ENCODE data around the gene GGTLC1. TPM values are rescaled to one million over a fixed set of nuclear protein-coding genes. Genes with fewer than 3 reads are reported as not detected.
"Not testable (repeated sequence)": the region's sequence is repeated elsewhere in the genome, so short reads cannot be mapped to it uniquely, and the experiment has no call there.

The GGTLC1 gene
- total and polyA plus RNA-seq, 8 donors, result not detected

- Histone ChIP-seq H3K27ac (no peak overlapping the region), H3K4me3 (no peak overlapping the region), H3K36me3 (no peaks in the 10 kb centered on the region), H3K9me3 (no peaks in the 10 kb centered on the region), H3K27me3 (peaks cover 0 to 9% (median 0%) of the 10 kb centered on the region in 3 donors), H3K4me1 (no peaks in the 10 kb centered on the region)
- no peak for DNase-seq
- TF ChIP-seq CTCF (IDR thresholded peaks at IDR 0.05), result no peak
- no peak for TF ChIP-seq EP300 (IDR thresholded peaks at IDR 0.05)
- TF ChIP-seq POLR2A (IDR thresholded peaks at IDR 0.05), result no peak
- TF ChIP-seq POLR2AphosphoS5 (IDR thresholded peaks at IDR 0.05), result no peak
- intact Hi-C loops (cut with DNase I; ENCODE audit: low total_unique reads), result no loop called here
- 67 to 81% (median 73%) methylated on average over 4 of the region's 4 CpGs for WGBS, 5 donors
These were observed 10.3 kb upstream of the GGTLC1 start for GRCh38 chr20:23998844-23999243.

DNA sequence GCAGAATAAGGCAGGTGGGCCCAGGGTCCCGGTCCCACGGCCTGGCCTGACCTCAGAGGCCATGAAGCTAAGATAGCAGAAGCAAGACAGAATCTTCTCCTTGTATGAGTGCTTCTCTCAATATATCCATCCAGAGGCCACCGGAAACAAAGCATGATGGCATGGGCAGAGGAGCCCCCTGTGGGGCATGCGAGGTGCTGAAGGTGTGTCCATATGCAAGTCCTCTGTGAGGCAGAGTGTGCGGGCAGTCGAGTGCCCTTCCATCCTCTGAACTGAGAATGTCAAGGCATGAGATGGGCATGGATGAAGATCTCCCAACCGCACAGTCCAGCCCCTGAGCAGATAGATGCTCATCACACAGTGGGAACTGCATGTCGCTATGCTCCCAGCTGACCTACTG lies 9.8 kb upstream of the GGTLC1 start:
- H3K27ac ChIP-seq, result no peak overlapping the region
- 77 to 89% (median 86%) methylated on average over 8 of the region's 8 CpGs for WGBS, 5 donors
- no peaks in the 10 kb centered on the region for H3K9me3 ChIP-seq
- no peaks in the 10 kb centered on the region for H3K4me1 ChIP-seq
- DNase-seq, result no peak
- H3K27me3 ChIP-seq, result peaks cover 0 to 9% (median 0%) of the 10 kb centered on the region in 3 donors
- H3K36me3 ChIP-seq, result no peaks in the 10 kb centered on the region
- intact Hi-C loops (cut with DNase I; ENCODE audit: low total_unique reads), result no loop called here
- TF ChIP-seq POLR2AphosphoS5 (IDR thresholded peaks at IDR 0.05) (no peak), CTCF (IDR thresholded peaks at IDR 0.05) (no peak), EP300 (IDR thresholded peaks at IDR 0.05) (no peak), POLR2A (IDR thresholded peaks at IDR 0.05) (no peak)
- no peak overlapping the region for H3K4me3 ChIP-seq

DNA sequence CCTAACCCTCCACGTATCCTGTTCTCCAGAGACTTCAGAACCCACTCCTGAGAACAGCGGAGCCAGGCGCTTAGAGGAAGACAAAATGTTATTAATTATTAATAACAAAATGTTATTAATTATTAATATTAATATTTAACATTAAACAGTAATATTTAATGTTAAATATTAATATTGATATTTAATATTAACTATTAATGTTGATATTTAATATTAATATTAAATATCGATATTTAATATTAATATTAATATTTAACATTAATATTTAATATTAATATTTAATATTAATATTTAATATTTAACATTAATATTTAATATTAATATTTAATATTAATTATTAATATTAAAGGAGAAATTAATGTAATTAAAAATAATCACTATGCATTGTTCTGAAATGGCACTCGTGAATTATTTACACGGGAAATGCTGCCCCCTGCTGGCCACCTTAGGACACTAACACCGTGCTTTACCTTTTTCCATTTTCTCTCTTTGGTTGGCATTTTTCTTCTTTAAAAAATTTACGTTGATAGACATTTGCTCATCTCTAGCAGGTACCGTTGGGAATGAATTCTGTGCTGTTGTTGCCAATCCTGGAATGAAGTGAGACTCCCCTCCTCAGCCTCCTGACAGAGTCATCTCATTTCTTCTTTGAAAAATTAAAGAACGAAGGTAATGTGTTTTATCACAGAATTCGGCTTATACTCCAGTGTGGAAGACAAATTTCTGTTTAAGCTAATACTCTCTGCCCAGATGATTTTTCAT lies 7.5 kb upstream of the GGTLC1 start:
- WGBS, 5 donors, result 47 to 51% (median 50%) methylated on average over 11 of the region's 11 CpGs

DNA sequence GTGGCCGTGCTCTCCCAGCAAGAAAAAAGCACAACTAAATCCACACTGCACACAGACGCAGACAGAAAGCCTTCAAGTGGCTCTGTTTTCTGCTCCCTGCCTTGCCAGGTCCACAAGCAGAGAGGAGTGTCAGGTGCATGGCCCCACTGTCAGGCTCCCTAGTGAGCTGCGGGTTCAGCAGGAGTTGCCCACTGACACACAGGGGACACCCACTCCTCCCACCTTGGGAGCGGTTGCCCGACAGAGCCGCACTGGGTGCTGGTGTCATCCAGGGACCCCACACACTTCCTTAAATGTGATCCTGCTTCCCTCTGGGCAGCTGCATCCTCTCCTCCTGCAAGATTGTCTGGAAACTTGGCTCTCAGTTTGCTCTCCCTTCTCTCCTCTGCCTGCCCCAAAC lies 6.7 kb upstream of the GGTLC1 start:
- 83 to 94% (median 90%) methylated on average over 2 to 6 of the region's 6 CpGs for WGBS, 5 donors
- H3K27ac ChIP-seq; intact Hi-C loops (cut with DNase I; ENCODE audit: low total_unique reads); H3K36me3 ChIP-seq; H3K9me3 ChIP-seq; DNase-seq; H3K27me3 ChIP-seq; H3K4me1 ChIP-seq; H3K4me3 ChIP-seq: not testable (repeated sequence)

More for the DNA sequence above, 7.5 kb upstream of the GGTLC1 start:
- Histone ChIP-seq H3K4me3 (no peak overlapping the region), H3K27ac (no peak overlapping the region), H3K9me3 (no peaks in the 10 kb centered on the region), H3K27me3 (peaks cover 0 to 9% (median 0%) of the 10 kb centered on the region in 3 donors), H3K36me3 (no peaks in the 10 kb centered on the region), H3K4me1 (no peaks in the 10 kb centered on the region)
- TF ChIP-seq CTCF (IDR thresholded peaks at IDR 0.05) (peak in 5 of 7 experiments; percentile 19 to 94 (median 72)), EP300 (IDR thresholded peaks at IDR 0.05) (no peak), POLR2AphosphoS5 (IDR thresholded peaks at IDR 0.05) (no peak), POLR2A (IDR thresholded peaks at IDR 0.05) (no peak)
- peak; percentile 59 to 76 for DNase-seq
- intact Hi-C loops (cut with DNase I; ENCODE audit: low total_unique reads), result no loop called here

DNA sequence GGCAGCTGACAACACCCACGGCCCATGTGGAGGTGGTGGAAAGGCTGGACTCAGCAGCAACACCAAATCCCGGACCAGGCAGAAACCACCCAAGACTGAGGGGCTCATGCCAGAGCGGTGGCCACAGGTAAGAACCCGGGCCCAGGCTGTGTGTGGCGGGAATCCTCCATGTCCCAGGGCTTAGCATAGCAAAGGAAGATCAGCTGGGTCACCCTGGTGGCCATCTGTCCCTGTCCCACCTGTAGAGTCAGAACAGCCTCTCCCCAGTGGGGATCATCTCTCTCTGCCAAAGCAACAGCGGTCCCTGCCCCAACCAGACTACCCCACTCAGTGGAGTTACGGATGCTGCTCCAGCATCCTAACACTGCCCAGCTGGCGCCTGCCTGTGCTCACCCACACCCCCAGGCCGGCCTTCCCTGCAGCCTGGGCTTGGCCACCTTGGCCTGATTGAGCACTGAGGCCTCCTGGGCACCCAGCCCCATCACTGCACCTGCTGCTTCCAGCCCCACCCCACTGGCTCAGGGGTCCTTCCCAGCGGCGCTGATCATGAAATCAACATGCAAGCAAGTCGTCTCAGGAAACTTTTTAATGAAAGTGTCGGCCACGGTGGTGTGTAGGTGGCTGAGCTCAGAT lies 5.5 kb upstream of the GGTLC1 start:
- H3K4me1 ChIP-seq; H3K36me3 ChIP-seq; H3K4me3 ChIP-seq; H3K27ac ChIP-seq; H3K9me3 ChIP-seq; intact Hi-C loops (cut with DNase I; ENCODE audit: low total_unique reads); H3K27me3 ChIP-seq; DNase-seq: not testable (repeated sequence)
- 83 to 91% (median 86%) methylated on average over 9 to 14 of the region's 14 CpGs for WGBS, 5 donors

DNA sequence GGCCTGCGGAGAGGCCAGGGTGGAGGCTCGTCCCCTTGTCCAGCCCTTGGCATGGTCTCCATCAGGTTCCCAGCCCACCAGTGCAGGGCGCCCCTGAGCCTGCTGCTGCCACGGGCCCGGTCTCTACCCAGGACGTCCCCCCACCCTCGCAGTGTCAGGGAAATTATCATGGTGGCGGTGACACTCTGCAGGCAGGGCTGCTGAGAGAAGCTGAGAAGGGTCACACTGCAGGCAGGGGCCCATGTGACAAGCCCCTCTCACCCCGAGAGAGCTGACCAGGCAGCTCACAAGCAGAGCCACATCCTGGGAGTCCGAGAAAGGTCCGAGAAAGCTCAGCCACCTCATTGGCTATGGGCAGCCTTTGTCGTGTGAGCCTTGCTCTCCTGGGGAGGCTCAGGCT lies 4.9 kb upstream of the GGTLC1 start:
- H3K36me3 ChIP-seq; H3K4me3 ChIP-seq; DNase-seq; H3K4me1 ChIP-seq; H3K27ac ChIP-seq; intact Hi-C loops (cut with DNase I; ENCODE audit: low total_unique reads); H3K9me3 ChIP-seq; H3K27me3 ChIP-seq: not testable (repeated sequence)
- 61 to 80% (median 77%) methylated on average over 3 to 12 of the region's 12 CpGs for WGBS, 5 donors

- H3K27me3 ChIP-seq; intact Hi-C loops (cut with DNase I; ENCODE audit: low total_unique reads); H3K27ac ChIP-seq; H3K36me3 ChIP-seq; DNase-seq; H3K9me3 ChIP-seq; H3K4me3 ChIP-seq; H3K4me1 ChIP-seq: not testable (repeated sequence)
- 75 to 82% (median 81%) methylated on average over 6 to 12 of the region's 12 CpGs for WGBS, 5 donors
These were observed 1.7 kb upstream of the GGTLC1 start for GRCh38 chr20:23990296-23990695.

GRCh38 chr20:23988966-23989365 lies 387 bp upstream of the GGTLC1 start:
- H3K27ac ChIP-seq; H3K27me3 ChIP-seq; H3K4me1 ChIP-seq; DNase-seq; H3K36me3 ChIP-seq; H3K9me3 ChIP-seq; H3K4me3 ChIP-seq; intact Hi-C loops (cut with DNase I; ENCODE audit: low total_unique reads): not testable (repeated sequence)
- 74 to 100% (median 92%) methylated on average over 1 to 9 of the region's 9 CpGs for WGBS, 5 donors
